HG03039 (cell line): ENCODE measurements around the gene SPACA4.

Experiments
- ATAC-seq: cut with Tn5 transposase; IDR thresholded peaks from one replicate; pipeline ENCODE4 v1.9.1; 2021; ENCODE audit warnings: mild to moderate bottlenecking, moderate library complexity; ENCODE audit not compliant: unreplicated experiment

SPACA4 gene

DNA sequence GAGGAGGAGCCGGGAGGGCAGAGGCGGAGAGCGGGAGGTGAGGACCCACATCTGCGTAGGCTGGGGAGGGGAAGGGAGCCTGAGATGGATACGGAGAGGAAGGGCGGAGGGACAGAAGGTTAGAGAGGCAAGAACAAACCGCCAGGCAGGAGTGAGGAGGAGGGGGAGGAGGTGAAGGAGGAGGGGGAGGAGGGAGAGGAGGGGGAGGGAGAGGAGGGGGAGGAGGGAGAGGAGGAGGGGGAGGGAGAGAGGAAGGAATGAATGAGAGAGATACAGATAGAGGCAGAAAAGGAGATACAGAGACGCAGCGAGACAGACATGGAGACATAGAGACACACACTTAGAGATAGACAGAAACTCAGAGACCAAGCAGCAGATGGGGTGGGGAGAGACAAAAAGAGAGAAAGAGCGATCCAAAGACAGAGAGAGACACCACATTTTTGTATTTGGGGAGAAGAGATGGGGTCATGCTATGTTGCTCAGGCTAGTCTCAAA lies 40.2 kb downstream of the SPACA4 start:
- no peak for ATAC-seq

DNA sequence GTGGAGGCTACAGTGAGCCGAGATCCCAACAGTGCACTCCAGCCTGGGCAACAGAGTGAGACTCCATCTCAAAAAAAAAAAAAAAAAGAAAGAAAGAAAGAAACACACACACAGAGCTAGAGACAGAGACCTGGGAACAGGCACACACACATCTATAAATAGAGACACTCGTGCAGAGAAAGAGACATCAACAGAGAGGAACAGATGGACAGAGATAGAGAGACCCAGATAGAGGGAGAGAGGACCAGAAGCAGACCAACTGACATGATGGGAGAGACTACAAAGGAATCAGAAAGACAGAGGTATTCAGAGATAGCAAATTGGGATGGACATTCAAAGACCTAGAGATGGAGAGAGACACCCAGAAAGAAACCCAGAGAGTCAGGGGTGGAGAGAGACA lies 41.6 kb downstream of the SPACA4 start:
- no peak for ATAC-seq

DNA sequence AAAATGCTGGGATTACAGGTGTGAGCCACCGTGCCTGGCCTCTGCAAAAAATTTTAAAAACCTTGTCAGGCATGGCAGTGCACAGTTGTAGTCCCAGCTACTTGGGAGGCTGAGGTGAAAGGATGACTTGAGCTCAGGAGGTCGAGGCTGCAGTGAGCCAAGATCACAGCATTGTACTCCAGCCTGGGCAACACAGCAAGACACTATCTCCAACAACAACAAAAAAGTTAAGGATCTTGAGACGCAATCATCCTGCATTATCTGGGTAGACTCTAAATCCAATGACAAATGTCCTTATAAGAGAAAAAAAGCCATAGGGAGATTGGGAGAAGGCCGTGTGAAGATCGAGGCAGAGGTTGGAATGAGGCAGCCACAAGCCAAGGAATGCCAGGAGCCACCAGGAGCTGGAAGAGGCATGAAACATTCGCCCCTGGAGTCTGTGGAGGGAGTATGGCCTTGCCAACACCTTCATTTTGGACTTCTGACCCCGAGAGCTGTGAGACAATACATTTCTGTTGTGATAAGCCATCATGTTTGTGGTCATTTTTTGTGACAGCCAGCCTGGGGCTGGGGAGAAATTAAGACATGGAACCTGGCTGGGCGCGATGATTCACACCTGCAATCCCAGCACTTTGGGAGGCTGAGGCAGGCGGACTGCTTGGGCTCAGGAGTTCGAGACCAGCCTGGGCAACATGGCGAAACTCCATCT lies 44.6 kb downstream of the SPACA4 start:
- no peak for ATAC-seq

DNA sequence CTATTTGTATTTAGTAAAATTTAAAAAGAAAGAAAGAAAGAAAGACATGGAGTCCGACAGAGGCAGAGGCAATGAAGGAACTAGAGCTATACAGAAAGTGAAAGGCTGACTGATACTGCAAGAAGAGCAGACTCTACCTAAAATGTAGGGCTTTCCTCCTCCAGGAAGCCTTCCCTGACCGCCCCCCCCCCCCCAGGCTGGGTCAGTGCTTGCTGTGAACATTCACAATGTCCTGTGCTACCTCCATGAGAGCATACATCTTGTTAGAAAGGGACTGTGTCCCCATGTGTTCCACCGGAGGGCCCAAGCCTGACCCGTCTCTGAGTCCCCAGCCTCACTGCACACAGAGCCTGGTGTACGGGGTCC lies 45.1 kb downstream of the SPACA4 start:
- ATAC-seq, result no peak

DNA sequence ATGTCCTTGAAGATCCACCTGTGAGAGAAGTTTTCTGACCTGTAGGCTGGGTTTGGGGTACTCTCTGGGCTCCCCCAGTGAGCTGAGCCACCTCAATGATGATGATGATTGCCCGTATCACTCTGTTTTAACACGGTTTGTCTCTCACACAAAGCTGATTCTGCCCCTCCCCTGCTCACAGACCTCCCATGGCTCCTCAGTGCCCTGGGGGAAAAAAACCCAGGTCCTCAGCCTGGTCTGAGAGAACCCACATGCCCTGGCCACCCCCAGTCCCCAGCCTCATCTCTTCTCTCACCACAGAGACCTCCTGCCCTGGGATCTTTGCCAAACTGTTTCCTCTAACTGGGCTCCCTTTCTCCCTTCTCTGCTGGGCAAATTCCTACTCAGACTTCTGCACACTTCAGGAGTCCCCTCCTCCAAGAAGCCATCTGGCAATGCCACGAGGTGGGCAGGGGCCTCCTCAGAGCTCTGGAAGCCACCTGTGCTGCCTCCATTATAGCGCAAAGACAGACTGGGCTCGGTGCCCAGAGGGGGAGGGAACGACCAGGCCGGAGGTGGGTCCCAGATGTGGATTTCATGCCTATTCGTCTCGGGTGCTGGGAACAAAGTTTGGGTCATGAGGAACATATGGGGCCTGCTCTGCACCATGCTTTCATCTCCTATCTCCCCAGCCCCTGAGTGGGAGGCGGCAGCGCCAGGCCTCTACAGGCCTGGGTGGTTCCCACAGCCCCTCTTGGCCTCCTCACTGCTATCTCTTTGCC lies 47.9 kb downstream of the SPACA4 start:
- no peak for ATAC-seq

DNA sequence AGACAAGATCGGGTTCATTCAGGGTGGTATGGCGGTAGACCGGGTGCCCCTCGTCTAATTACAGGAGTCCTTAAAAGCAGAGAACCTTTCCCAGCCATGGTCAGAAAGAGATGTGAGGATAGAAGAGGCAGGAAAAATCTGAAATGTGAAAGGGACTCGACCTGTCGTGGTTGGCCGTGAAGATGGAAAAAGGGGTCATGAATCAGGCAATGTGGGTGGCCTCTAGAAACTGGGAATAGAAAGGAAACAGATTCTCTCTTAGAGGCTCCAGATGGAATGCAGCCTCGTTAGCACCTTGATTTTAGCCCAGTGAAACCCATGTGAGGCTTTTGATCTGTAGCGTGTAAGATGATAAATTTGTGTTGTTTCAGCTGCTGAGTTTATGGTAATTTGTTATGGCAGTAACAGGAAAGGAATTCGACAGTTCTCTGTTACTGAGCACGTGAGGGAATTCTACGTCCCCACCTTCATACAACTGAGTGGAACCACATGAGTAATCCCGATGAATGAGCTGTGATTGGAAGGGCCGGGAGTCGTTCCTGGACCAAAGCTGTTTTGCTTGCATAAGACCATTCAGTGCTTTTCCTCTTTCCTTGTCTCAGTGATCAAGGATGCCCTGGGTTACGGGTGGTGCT lies 50.4 kb downstream of the SPACA4 start:
- no peak for ATAC-seq
